Keratinocyte (primary cell): ENCODE data around the gene GPC3. TPM values are rescaled to one million over a fixed set of nuclear protein-coding genes. Genes with fewer than 3 reads are reported as not detected.

Experiments
- DNase-seq: peaks from one replicate; pipeline ENCODE4 v3.0.0-alpha.2; 2011; ENCODE audit warnings: low read depth, missing footprints, low spot score
- FAIRE-seq: peaks from 2 replicates; lab custom pipeline; 2011; peaks lifted over from hg19 to GRCh38; lab: Jason Lieb, UNC
- H2AFZ ChIP-seq: 2 replicates; pipeline ENCODE4 v1.6.0; 2012; ENCODE audit warnings: low read length, control low read depth, inconsistent platforms; ENCODE audit not compliant: control insufficient read depth
- H3K27ac ChIP-seq: 2 replicates; pipeline ENCODE4 v1.5.1; 2011; ENCODE audit warnings: low read length; ENCODE audit not compliant: control insufficient read depth, insufficient read depth
- H3K27me3 ChIP-seq: 3 replicates; pipeline ENCODE4 v1.6.0; 2011; ENCODE audit warnings: low read length; ENCODE audit not compliant: control insufficient read depth, insufficient read depth; ENCODE audit errors: extremely low read depth
- H3K36me3 ChIP-seq, 2 experiments: 2 replicates in 1 of 2; 3 replicates in 1 of 2; pipeline ENCODE4 v1.5.1; 2011; ENCODE audit warnings: low read length in 2 of 2, mild to moderate bottlenecking in 1 of 2; ENCODE audit not compliant: control insufficient read depth in 2 of 2, insufficient read depth in 2 of 2; ENCODE audit errors: extremely low read depth in 1 of 2
- H3K4me1 ChIP-seq: 3 replicates; pipeline ENCODE4 v1.5.1; 2011; ENCODE audit warnings: low read length; ENCODE audit not compliant: control insufficient read depth, insufficient read depth; ENCODE audit errors: extremely low read depth
- H3K4me2 ChIP-seq: 3 replicates; pipeline ENCODE4 v1.6.0; 2011; ENCODE audit warnings: low read depth, low read length; ENCODE audit not compliant: control insufficient read depth, insufficient read depth; ENCODE audit errors: extremely low read depth
- H3K4me3 ChIP-seq, 3 experiments: fragments of 200-600 bp in 1 of 3; sonication (generic) in 1 of 3; 2 replicates in 2 of 3; 3 replicates in 1 of 3; pipeline ENCODE4 v1.5.1; 2011 to 2016; ENCODE audit warnings: low read length in 3 of 3, mild to moderate bottlenecking in 3 of 3, control low read depth in 2 of 3, inconsistent platforms in 1 of 3, low read depth in 1 of 3, mixed read lengths in 1 of 3, mixed run types in 1 of 3, moderate library complexity in 1 of 3; ENCODE audit not compliant: control insufficient read depth in 2 of 3, insufficient read depth in 2 of 3; ENCODE audit errors: extremely low read depth in 1 of 3
- H3K79me2 ChIP-seq: 2 replicates; pipeline ENCODE4 v1.6.0; 2012; ENCODE audit warnings: low read length; ENCODE audit not compliant: control insufficient read depth, insufficient read depth
- H3K9ac ChIP-seq: 3 replicates; pipeline ENCODE4 v1.6.0; 2011; ENCODE audit warnings: low read length; ENCODE audit not compliant: control insufficient read depth, insufficient read depth; ENCODE audit errors: extremely low read depth
- H3K9me1 ChIP-seq: 3 replicates; pipeline ENCODE4 v1.6.0; 2011; ENCODE audit warnings: low read length; ENCODE audit not compliant: control insufficient read depth, insufficient read depth; ENCODE audit errors: extremely low read depth
- H3K9me3 ChIP-seq: 2 replicates; pipeline ENCODE4 v1.5.1; 2012; ENCODE audit warnings: low read depth, low read length; ENCODE audit not compliant: control insufficient read depth
- H4K20me1 ChIP-seq: 3 replicates; pipeline ENCODE4 v1.6.0; 2011; ENCODE audit warnings: low read length; ENCODE audit not compliant: control insufficient read depth, insufficient read depth; ENCODE audit errors: extremely low read depth
- CTCF ChIP-seq, 3 experiments: IDR thresholded peaks in 1 of 3; conservative IDR thresholded peaks in 1 of 3; optimal IDR thresholded peaks in 1 of 3; 2 replicates in 2 of 3; 3 replicates in 1 of 3; pipeline versions ENCODE3 to v1.5.1; 2011; ENCODE audit warnings: low read length in 3 of 3, mild to moderate bottlenecking in 3 of 3, moderate library complexity in 2 of 3, control low read depth in 1 of 3, inconsistent platforms in 1 of 3; ENCODE audit not compliant: insufficient read depth in 2 of 3; ENCODE audit errors: extremely low read depth in 1 of 3
- EZH2 ChIP-seq: IDR thresholded peaks from one replicate; pipeline ENCODE4 v1.6.1; 2012; ENCODE audit warnings: inconsistent platforms, mild to moderate bottlenecking, low read length, moderate library complexity
- dilution Hi-C: fragments of 300-500 bp; cut with MboI; formaldehyde crosslinking; loops from one replicate; pipeline ENCODE4 v1.7.0; 2020; ENCODE audit warnings: low sequenced_read_pairs; ENCODE audit not compliant: extremely low pct_ligation_motif_present
- polyA plus RNA-seq, 5 experiments: library from polyadenylated mRNA; depleted of rRNA in 3 of 5; stranded (reverse) in 3 of 5; stranded (forward) in 1 of 5; unstranded in 1 of 5; fragments of >200 nt; gene quantifications; 1 replicate in 1 of 5; 2 replicates in 3 of 5; 3 replicates in 1 of 5; pipeline versions ENCODE4 v1.2.1 to v1.2.3, GENCODE V29; 2011 to 2012; ENCODE audit warnings: missing spikeins in 2 of 5, low read depth in 1 of 5, low replicate concordance in 1 of 5

Gene GPC3
- polyA plus RNA-seq, 1 donor (not counting 4 experiments of a cell fraction or from before 2014, with no cell fraction given): 0.03 TPM

GRCh38 chrX:133606990-133607389 is 378.4 kb downstream of the GPC3 start:
- no peaks in the 10 kb centered on the region for H3K9me1 ChIP-seq
- FAIRE-seq: no peak
- H3K36me3 ChIP-seq: no peaks in the 10 kb centered on the region
- no peak overlapping the region for H3K4me2 ChIP-seq
- TF ChIP-seq EZH2 (no peak), CTCF (optimal IDR thresholded peaks at IDR 0.05 in 1 of 3, IDR thresholded peaks at IDR 0.05 in 1 of 3, conservative IDR thresholded peaks at IDR 0.05 in 1 of 3; ENCODE audit: extremely low read depth in 1 of 3, insufficient read depth in 2 of 3, low read length in 3 of 3) (no peak)
- no peak overlapping the region for H2AFZ ChIP-seq
- dilution Hi-C loops: no loop called here
- no peaks in the 10 kb centered on the region for H3K27me3 ChIP-seq
- H3K79me2 ChIP-seq: no peaks in the 10 kb centered on the region
- H3K4me3 ChIP-seq: no peak overlapping the region
- H3K9me3 ChIP-seq: no peaks in the 10 kb centered on the region
- no peaks in the 10 kb centered on the region for H4K20me1 ChIP-seq
- no peaks in the 10 kb centered on the region for H3K4me1 ChIP-seq
- no peak overlapping the region for H3K27ac ChIP-seq
- DNase-seq: no peak
- H3K9ac ChIP-seq: no peak overlapping the region

- FAIRE-seq: no peak
- no peak overlapping the region for H3K27ac ChIP-seq
- no peak overlapping the region for H3K4me3 ChIP-seq
Measured at GRCh38 chrX:133604801-133605200, 380.6 kb downstream of the GPC3 start.

More at GRCh38 chrX:133604801-133605200, 380.6 kb downstream of the GPC3 start:
- Histone ChIP-seq H3K9ac (no peak overlapping the region), H3K27me3 (no peaks in the 10 kb centered on the region), H3K9me3 (no peaks in the 10 kb centered on the region), H3K79me2 (no peaks in the 10 kb centered on the region), H3K4me1 (no peaks in the 10 kb centered on the region), H2AFZ (no peak overlapping the region), H4K20me1 (no peaks in the 10 kb centered on the region), H3K4me2 (no peak overlapping the region), H3K36me3 (no peaks in the 10 kb centered on the region), H3K9me1 (no peaks in the 10 kb centered on the region)
- DNase-seq: no peak
- no peak for TF ChIP-seq EZH2
- TF ChIP-seq CTCF (optimal IDR thresholded peaks at IDR 0.05 in 1 of 3, IDR thresholded peaks at IDR 0.05 in 1 of 3, conservative IDR thresholded peaks at IDR 0.05 in 1 of 3; ENCODE audit: extremely low read depth in 1 of 3, insufficient read depth in 2 of 3, low read length in 3 of 3): no peak
- dilution Hi-C loops: no loop called here
